ENCODE data around the gene SCN3A.

Gene SCN3A

DNA sequence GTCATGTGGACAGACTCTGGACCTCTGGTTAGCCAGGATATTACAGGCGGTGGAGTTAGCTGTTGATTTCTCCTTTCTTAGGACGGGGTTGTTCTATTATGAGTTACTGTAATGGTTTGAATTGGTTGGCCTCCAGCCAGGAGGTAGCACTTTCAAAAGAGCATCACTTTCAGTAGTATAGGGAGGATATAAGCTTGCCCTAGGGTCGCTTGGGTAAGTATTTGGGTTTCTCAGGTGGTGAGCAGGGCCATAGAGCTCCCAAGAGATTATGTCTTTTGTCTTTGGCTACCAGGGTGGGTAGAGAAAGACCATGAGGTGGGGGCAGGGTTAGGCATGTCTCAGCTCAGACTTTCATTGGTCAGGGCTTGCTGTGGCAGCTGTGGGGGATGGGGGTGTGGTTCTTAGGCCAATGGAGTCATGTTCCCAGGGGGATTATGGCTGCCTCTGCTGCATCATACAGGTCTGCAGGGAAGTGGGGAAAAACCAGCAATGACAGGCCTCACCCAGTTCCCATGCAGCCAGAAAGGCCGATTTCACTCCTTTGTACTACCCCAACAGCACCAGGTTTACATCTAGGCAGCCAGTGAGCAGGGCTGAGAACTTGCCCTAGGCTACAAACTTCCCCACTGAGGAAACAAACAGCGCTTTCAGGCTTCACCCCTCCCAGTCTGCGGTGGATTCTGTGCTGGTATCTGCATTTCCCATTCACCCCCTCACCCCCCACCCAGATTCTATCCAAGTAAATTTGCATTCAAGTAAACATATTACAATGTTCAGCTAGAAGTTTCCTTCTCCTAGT lies 159.1 kb downstream of the SCN3A start:
- DNase-seq: no peak
